GM18951 (cell line): ENCODE data around the gene NDUFAB1.
"Not testable (repeated sequence)": the region's sequence is repeated elsewhere in the genome, so short reads cannot be mapped to it uniquely, and the experiment has no call there.

Source experiments
- POLR2A ChIP-seq: IDR thresholded peaks from 4 replicates; pipeline ENCODE4 v1.6.1; 2011; ENCODE audit warnings: mild to moderate bottlenecking; ENCODE audit not compliant: insufficient read length, insufficient read depth; ENCODE audit errors: extremely low read depth
- in situ Hi-C: fragments of 300-500 bp; cut with MboI; formaldehyde crosslinking; loops from one replicate; pipeline ENCODE4 v1.12.0; 2022; ENCODE audit warnings: low sequenced_read_pairs, mixed read lengths, inconsistent platforms; ENCODE audit not compliant: unreplicated experiment

The NDUFAB1 gene

DNA sequence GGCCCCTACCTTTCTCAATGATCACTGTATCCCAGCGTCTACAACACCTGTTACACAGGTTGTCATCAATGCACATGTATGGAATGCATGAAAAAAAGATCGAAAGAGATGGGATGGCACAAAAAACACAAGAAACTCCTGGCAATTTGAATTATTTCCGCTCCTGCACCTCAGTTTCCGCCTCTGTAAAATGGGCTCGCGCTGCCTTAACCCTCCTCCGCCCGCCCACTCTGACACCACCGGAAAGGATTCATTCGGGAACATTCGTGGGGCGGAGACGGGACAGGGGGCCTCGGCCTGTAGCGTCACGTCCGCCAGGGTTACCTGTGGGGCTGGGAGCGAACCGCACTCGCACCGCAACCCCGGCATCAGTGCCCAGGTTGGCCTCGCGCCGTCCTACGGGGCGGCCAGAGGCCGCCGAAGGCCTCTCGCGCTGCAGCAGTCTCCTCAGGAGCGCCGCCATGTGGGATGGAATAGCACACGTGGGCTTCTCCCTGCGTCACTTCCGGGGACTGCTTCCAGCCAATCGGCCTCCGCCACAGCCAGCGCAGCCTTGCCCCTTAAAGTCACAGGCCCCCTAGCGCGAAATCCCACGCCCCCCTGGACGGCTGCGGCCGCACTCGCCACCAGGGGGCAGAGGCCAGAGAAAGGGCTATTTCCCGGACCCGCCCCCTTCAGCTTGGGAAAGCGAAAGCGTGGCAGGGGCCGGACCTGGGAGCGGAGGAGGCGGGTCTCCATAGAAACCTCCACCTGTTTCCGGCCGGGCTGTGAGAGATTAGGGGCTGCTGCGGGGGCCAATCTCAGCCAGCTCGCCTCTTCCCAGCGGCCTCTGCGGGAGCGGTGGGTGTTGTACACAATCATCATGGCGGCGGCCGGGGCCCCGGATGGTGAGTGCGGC lies 39.0 kb downstream of the NDUFAB1 start, which contains the start of the genes EARS2 and UBFD1:
TSS of gene EARS2 (minus strand) at position 470 of the 898 bp plus-strand sequence. CDS start at position 463, 7 bp downstream.
TSS of gene UBFD1 (plus strand) at position 847 of the 898 bp plus-strand sequence. CDS start at position 863, 16 bp downstream.
- in situ Hi-C loops = no loop called here

DNA sequence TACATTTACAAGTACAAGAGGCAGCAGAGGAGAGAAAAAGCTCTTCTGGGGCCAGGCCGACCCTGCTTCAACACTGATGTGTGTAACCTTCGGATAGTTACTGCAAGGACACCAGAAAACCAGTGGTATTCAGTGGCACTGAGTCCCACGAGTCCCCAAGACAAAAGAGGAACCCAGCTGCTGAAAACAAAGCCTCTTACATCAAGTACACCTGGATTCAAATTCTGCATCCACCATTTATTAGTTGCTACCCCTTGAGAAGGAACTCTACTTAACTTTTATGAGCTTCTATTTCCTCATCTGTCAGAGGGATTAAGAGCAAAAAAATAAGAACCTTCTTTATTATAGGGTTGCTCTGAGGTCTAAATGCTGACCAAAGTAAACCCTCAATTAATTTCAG lies 41.6 kb downstream of the NDUFAB1 start:
- in situ Hi-C loops = no loop called here
- TF ChIP-seq POLR2A = no peak

More for the DNA sequence above, 39.0 kb downstream of the NDUFAB1 start, which contains the start of the genes EARS2 and UBFD1:
- TF ChIP-seq POLR2A = peak; percentile 69

DNA sequence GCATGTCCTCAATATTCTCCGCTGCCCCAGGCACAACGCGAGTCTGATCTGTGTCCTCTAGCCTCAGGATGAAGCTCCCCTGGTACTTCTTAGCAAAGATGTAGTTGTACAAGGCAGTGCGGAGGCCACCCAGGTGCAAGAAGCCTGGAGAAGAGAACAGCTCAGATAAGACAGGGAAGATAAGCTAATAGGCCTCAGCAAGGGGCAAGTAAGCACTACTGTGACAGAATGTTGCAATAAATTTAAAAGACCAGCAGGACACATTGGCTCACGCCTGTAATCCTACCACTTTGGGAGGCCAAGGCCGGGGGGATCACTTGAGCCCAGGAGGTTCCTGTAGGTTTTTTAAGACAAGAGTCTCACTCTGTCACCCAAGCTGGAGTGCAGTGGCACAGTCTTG lies 44.0 kb downstream of the NDUFAB1 start:
- TF ChIP-seq POLR2A = no peak
- in situ Hi-C loops = no loop called here

DNA sequence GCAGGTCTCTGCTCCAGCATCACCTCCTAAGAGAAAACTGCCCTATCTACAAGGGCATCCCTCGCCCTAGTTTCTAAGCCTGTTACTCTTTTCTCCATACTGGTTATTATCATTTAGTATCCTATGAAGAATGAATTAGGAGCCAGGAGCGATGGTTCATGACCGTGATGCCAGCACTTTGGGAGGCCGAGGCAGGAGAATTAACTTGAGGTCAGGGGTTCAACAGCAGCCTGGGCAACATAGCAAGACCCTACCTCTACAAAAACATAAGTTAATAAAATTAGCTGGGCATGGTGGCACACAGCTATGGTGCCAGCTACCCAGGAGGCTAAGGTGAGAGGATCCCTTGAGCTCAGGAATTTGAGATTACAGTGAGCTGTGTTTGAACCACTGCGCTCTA lies 46.2 kb downstream of the NDUFAB1 start:
- TF ChIP-seq POLR2A = no peak
- in situ Hi-C loops = no loop called here

DNA sequence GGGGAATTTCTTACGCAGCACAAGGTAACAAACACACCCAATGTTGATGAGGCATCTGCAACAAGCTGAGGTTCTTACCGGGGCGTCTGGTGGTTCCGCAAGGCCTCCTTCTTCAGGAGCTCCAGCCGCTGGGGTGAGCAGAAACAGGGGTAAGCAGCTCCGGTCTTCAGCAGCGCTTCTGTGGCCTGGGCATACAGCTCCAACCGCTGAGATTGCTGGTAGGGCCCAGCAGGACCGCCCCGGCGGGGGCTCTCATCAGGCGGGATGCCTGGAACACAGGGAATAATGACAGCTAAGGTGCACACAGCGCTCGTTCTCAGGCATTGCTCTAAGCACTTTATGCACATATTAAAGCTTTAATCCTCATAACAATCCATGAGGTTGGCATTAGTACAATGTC lies 51.7 kb downstream of the NDUFAB1 start:
- in situ Hi-C loops = no loop called here
- TF ChIP-seq POLR2A = no peak

DNA sequence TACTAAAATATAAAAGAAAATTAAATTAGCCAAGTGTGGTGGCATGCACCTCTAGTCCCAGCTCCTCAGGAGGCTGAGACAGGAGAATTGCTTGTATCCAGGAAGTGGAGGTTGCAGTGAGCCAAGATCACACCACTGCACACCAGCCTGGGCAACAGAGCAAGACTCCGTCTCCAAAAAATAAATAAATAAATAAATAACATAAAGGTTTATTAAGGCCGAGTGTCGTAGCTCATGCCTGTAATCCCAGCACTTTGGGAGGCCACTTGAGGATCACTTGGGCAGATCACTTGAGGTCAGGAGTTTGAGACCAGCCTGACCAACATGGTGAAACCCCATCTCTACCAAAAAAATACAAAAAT lies 55.3 kb downstream of the NDUFAB1 start:
- in situ Hi-C loops = not testable (repeated sequence)

DNA sequence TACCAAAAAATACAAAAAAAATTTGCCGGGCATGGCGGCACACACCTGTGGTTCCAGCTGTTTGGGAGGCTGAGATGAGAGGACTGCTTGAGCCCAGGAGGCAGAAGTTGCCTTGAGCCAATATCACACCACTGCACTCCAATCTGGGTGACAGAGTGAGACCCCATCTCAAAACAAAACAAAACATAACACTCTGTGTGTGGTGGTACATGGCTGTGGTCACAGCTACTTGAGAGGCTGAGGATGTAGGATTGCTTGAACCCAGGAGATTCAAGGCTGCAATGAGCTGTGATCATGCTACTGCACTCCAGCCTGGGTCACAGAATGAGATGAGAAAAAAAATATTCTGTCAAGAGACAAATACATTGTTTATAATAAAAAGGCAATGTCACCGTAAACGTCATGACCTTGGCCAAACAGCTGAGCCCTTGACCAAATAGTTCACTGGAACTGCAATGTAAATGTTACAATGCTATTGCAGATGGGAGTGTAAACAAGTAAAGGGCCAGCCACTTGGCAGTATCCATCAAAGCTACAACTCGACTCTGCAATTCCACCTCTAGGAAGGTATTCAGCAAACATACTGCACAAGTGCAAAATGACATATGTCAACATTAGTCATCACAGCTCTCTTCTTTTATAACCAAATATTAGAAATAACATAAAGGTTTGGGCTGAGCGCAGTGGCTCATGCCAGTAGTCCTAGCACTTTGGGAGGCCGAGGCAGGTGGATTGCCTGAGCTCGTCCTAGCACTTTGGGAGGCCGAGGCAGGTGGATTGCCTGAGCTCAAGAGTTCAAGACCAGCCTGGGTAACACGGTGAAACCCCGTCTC lies 55.9 kb downstream of the NDUFAB1 start:
- TF ChIP-seq POLR2A = no peak

DNA sequence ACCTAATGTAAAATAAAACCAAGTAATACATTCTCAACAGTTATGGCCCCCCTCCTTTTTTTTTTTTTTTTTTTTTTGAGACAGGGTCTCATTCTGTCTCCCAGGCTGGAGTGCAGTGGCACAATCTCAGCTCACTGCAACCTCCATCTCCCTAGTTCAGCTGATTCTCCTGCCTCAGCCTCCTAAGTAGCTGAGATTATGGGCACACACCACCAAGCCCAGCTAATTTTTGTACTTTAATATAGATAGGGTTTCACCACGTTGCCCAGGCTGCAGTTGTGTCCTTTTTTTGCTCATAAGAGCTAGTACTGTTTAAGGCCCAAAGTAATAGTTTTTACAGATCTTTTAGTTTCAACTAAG lies 57.2 kb downstream of the NDUFAB1 start:
- TF ChIP-seq POLR2A = no peak
- in situ Hi-C loops = no loop called here

More for the DNA sequence above, 55.9 kb downstream of the NDUFAB1 start:
- in situ Hi-C loops = no loop called here

DNA sequence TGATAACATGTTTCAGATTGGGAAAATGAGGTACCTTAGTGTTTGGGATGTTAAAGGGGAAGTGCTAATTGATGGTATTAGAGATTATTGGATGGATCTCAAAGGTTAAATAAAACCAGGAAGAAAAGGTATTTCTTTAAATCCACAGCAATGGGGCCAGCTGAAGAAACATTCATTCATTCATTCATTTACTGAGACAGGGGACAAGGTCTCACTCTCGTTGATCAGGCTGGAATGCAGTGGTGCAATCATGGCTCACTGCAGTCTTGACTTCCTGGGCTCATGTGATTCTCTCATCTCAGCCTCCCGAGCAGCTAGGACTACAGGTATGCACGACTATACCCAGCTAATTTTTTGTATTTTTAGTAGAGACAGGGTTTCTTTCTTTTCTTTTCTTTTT lies 58.7 kb downstream of the NDUFAB1 start:
- in situ Hi-C loops = no loop called here
- TF ChIP-seq POLR2A = no peak

DNA sequence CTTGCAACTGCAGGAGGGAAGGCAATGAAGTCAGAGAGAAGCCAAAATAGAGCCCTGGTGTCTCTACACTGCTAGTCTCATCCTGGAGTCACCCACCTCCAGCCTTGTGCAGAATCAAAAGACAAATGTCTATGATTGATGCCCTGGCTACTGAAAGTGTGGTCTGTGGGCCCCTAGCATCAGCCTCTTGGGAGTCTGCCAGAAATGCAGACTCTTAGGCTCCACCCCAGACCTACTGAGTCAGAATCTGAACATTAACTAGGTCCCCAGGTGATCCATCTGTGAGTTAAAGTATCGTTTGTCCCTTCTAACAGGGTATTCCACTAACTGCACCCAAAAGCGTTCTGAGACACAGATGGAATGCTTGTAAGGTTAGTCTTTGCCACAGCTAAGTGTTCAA lies 60.2 kb downstream of the NDUFAB1 start:
- in situ Hi-C loops = no loop called here
- no peak for TF ChIP-seq POLR2A

DNA sequence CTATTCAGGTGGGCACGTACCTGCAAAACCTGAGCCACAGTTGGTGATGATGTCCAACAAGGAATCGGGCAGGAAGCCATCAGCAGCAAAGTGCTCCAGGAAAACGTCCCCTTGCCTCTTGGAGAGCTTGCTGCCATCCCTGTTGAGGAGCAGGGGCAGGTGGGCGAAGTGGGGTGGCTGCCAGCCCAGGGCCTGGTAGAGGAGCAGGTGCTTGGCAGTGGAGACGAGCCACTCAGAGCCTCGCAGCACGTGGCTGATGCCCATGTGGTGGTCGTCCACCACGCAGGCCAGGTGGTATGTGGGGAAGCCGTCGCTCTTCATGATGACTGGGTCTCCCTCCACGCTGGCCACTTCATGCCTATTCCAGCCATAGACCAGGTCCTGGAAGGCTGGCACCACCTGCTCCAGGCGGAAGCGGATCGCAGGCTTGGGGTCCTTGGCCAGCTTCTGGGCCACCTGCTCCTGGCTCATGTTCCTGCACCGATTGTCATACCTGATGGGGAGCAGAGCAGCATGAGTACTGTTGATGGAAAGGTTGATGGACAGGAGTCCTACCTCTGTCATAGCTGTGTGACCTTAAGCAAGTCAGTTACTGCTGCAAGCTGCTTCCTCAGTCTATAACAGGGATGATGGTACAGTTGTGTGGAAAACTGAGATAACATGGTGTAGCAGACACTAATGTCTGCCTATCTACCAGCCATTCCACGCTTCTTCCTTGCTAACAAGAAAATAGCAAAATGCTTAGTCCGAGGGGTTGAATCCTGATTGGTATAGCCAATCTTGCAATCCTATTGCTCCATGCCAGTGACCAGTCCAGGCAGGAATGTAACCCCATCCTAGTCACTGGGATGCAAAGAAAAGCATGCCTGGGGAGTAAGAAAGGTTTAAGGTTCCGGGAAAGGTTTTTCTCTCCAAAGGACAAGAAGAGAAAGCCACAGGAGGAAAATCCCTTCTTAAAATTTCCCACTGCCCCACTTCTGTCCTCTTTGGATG lies 61.0 kb downstream of the NDUFAB1 start:
- TF ChIP-seq POLR2A = no peak
- in situ Hi-C loops = no loop called here

DNA sequence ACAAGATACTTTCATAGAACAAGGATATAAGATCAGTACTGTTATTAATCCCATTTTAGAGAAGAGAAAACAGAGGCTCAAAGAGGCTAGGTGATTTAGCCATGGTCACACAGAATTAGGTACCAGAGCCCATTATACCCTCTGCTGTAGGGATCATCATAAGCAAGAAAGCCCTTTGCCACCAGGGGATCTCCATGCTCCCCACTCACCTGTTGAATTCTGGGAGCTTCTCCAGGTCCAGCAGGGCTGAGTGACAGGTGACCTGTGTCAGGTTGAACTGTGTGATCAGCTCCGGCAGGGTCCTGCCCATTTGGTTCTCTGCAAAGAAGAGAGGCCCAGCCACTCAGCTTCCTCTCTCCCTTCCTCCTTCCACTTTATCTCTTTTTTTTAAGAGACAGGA lies 63.7 kb downstream of the NDUFAB1 start:
- no peak for TF ChIP-seq POLR2A
- in situ Hi-C loops = no loop called here
